Measurements from ENCODE around the gene FXYD6. TPM values are rescaled to one million over a fixed set of nuclear protein-coding genes. Genes with fewer than 3 reads are reported as not detected.
"Not testable (repeated sequence)": the region's sequence is repeated elsewhere in the genome, so short reads cannot be mapped to it uniquely, and the experiment has no call there.

FXYD6 gene, protein sequence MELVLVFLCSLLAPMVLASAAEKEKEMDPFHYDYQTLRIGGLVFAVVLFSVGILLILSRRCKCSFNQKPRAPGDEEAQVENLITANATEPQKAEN
- total RNA-seq = not detected

DNA sequence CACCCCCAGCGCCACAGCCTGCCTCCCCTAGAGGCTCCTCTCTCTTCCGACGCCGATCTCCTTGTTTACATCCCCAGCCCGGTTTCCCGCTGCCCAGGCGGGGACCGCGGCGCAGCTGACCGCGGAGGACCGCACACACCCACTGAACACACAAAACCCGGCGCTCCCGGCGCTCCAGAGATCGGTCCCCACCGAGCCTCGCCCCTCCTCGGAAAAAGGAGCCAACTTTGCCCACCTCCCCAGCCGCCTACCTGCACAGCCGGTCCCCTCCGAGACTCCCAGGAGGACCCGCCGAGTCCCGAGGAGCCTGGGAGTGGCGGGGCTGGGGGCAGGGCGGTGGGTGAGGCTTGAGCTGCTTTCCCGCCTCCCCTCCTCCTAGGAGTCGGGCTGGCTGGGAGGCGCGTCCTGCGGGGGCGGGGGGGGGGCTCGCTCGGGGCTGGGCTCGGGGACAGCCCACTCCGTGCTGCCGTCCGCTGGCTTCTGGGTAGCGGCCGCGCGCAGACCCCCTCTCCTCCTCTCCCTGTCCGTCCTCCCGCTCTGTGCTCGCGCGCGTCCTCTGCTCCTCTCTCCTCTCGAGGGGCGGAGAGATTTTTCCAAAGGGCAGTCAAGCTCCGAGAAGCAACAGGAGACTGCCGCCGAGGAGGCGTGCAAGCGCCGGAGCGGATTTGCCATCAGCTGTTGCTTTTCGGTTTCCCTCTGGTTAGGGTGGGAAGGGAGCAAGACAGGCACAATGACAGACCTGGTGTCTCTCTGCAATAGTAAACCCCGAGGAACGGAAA, at the start of gene FXYD6:
Gene FXYD6, minus strand, starts transcription at position 318 of the 779 bp plus-strand sequence. CDS start 33,882 bp downstream, outside the sequence.
- ATAC-seq = no peak

DNA sequence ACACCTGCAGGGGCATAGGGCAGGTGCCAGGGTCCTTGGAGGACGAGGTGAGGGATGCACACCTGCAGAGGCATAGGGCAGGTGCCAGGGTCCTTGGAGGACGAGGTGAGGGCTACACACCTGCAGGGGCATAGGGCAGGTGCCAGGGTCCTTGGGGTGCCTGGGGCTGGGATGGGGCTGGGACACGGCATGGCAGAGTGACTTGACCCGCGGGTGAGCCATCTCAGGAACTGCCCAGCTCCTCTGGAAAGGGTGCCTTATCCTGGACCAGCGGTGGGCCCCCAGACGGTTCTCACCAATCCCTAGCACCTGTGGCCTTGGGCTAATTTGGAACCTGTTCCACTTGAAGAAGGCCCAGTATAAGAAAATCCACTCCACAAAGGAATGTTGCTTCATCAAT, 49.7 kb upstream of the FXYD6 start:
- H3K4me1 Mint-ChIP-seq (ENCODE audit: low read depth in 2 of 2) = peaks cover 28 to 30% of the 10 kb centered on the region in 2 donors
- DNase-seq (ENCODE audit: low spot score); H3K36me3 Mint-ChIP-seq; H3K9me3 Mint-ChIP-seq; ATAC-seq; H3K27ac Mint-ChIP-seq; H3K4me3 Mint-ChIP-seq; H3K27me3 Mint-ChIP-seq: not testable (repeated sequence)

More for the DNA sequence above, at the start of gene FXYD6:
- Mint-ChIP-seq H3K36me3 (peaks cover 6% of the 10 kb centered on the region), H3K4me3 (peak within 1 kb of the TSS; percentile 58), H3K9me3 (no peaks in the 10 kb centered on the region), H3K4me1 (ENCODE audit: low read depth in 2 of 2) (peaks cover 16 to 19% of the 10 kb centered on the region in 2 donors), H3K27me3 (peaks cover 66 to 86% of the 10 kb centered on the region in 2 donors), H3K27ac (no peak within 1 kb of the TSS)
- peak; percentile 54 for DNase-seq (ENCODE audit: low spot score)

DNA sequence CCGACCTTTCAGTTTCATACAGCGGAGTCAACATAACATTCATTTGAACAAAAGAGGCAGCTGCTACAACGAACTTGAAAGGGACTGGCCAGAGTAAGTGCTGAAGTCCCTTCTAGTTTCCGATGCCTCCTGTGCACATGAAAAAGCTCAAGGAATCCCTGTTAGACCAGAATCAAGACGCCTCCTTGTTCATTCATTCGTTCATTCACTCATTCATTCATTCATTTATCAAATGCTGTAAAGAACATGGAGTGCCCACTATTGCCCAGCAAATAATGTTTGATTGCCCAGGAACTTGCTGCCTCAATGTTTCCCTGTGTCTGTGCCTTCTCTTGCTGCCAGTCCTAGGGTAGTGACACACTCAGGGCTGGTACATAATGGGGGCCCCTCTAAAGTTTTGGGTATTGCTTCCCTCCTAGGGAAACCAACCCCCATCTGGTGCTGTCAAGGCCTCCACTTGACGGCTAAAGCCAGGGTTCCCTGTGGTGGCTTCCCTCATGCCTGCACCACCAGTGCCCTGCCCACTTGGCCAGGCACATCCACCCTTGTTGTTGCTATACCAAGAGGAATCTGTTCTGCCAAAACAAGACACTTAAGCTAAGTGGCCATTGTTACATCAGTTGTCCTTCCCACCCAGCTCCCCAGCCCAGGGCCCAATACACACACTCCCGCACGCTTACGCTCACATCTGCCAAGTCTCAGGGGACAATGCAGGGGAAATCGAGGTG, 48.9 kb upstream of the FXYD6 start:
- no peak overlapping the region for H3K27ac Mint-ChIP-seq
- no peaks in the 10 kb centered on the region for H3K9me3 Mint-ChIP-seq
- H3K4me3 Mint-ChIP-seq = no peak overlapping the region
- H3K36me3 Mint-ChIP-seq = no peaks in the 10 kb centered on the region
- no peak for ATAC-seq
- peaks cover 19 to 22% of the 10 kb centered on the region in 2 donors for H3K4me1 Mint-ChIP-seq (ENCODE audit: low read depth in 2 of 2)
- DNase-seq (ENCODE audit: low spot score) = no peak
- no peaks in the 10 kb centered on the region for H3K27me3 Mint-ChIP-seq

DNA sequence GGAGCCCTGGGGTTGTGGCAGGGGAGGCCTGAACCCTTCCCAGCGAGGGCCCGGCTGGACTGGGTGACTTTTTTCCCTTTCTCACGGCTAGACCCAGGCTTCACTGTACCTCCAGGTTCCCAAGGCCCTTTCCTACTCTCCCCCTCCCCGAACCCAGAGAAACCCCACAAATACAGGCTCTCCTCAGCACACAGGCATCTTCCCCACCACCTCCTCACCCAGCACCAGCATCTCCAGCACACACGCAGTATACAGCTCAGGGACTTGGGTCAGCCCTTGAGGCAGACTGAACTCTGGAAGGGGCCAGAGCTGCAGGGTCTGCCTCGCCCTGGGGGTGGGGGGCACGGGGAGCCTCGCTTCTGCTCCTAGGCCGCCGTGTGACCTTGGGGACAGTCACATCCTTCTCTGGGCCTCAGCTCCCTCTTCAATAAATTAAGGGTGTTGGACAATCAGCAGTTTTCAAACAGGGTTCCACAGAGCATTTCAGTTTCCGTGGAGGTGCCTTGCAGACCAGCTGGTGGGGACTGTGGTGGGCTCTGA, 48.2 kb upstream of the FXYD6 start:
- H3K27me3 Mint-ChIP-seq = no peaks in the 10 kb centered on the region
- ATAC-seq (no peak), DNase-seq (ENCODE audit: low spot score) (no peak)
- H3K36me3 Mint-ChIP-seq = no peaks in the 10 kb centered on the region
- peaks cover 13 to 16% of the 10 kb centered on the region in 2 donors for H3K4me1 Mint-ChIP-seq (ENCODE audit: low read depth in 2 of 2)
- H3K9me3 Mint-ChIP-seq = no peaks in the 10 kb centered on the region
- no peak overlapping the region for H3K4me3 Mint-ChIP-seq
- no peak overlapping the region for H3K27ac Mint-ChIP-seq

DNA sequence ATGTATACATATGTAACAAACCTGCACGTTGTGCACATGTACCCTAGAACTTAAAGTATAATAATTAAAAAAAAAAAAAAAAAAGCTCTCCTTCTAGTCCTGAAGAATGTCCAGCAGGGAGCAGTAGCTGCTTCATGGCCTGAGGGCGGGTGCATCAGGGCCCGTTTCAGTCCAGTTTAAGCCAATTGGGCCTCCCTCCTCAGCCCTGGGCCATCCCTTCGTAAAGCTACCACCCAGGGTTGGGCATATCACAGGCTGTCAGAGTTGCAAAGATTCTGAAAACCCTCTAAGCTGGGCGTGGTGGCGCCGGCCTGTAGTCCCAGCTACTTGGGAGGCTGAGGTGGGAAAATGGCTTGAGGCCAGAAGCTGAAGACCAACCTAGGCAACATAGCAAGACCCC, 47.3 kb upstream of the FXYD6 start:
- Mint-ChIP-seq H3K27ac (no peak overlapping the region), H3K4me3 (no peak overlapping the region), H3K9me3 (no peaks in the 10 kb centered on the region), H3K4me1 (ENCODE audit: low read depth in 2 of 2) (peaks cover 8 to 16% of the 10 kb centered on the region in 2 donors), H3K36me3 (no peaks in the 10 kb centered on the region), H3K27me3 (no peaks in the 10 kb centered on the region)
- DNase-seq (ENCODE audit: low spot score) (no peak), ATAC-seq (no peak)

DNA sequence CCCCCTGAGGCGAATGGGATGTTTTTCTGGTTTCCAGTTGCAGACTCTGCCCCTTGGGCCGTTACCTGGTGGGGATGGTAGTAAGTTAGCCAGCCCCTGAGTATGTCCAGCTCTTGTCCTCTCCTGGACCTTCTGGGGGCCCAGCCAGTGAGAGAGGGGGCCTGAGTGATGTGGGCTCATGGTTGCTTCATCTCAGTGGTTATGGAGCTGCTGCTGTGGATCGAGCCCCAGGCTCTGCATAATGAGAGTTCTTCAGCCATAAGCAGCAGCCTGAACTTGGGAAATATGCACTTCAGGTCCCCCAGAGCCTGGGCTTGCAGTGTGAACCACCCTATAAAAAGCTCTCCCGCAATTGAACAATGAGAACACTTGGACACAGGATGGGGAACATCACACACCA, 46.8 kb upstream of the FXYD6 start:
- no peak for ATAC-seq
- H3K36me3 Mint-ChIP-seq = no peaks in the 10 kb centered on the region
- H3K4me1 Mint-ChIP-seq (ENCODE audit: low read depth in 2 of 2) = peaks cover 3 to 11% of the 10 kb centered on the region in 2 donors
- H3K27ac Mint-ChIP-seq = no peak overlapping the region
- no peaks in the 10 kb centered on the region for H3K27me3 Mint-ChIP-seq
- DNase-seq (ENCODE audit: low spot score) = no peak
- H3K9me3 Mint-ChIP-seq = no peaks in the 10 kb centered on the region
- H3K4me3 Mint-ChIP-seq = no peak overlapping the region

DNA sequence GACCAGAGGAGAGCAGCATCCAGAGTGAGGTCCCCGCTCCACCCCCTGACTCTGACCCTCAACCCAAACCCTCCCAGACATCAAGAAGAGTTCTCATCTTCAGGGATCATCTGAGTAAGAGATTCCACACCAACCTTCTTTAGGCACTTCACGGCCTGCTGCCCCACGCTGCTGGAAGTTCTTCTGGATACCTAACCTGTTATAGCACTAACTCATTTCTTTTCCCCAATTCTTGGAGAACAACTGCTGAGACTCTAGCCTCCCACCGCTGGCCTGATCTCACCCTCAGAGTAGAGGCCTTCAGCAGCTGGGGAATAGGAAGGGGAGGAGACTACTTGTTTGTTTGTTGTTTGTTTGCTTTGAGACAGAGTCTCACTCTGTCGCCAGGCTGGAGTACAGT, 45.4 kb upstream of the FXYD6 start:
- no peak for ATAC-seq
- Mint-ChIP-seq H3K27me3 (no peaks in the 10 kb centered on the region), H3K36me3 (no peaks in the 10 kb centered on the region), H3K4me3 (no peak overlapping the region), H3K9me3 (no peaks in the 10 kb centered on the region), H3K27ac (no peak overlapping the region), H3K4me1 (ENCODE audit: low read depth in 2 of 2) (peaks cover 0 to 7% of the 10 kb centered on the region in 2 donors)
- no peak for DNase-seq (ENCODE audit: low spot score)

DNA sequence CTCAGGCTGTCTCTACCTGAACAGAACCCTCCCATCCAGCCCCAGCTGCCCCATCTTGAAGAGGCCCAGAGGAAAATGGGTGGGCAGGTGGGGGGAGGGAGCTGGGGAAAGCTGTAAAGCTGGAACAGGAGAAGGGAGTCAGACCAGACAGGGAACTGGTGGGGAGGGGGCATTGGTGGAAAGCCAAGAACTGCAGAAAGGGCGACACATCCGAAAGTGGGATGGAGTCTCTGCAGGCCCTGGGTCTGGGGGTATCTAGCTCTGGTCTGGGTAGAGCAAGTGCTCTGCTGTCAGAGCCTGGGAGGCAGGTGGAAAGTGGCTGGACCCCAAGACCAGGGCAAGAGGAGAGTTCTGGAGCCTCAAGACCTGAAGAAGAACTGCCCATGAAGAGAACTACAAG, 45.0 kb upstream of the FXYD6 start:
- ATAC-seq (no peak), DNase-seq (ENCODE audit: low spot score) (no peak)
- Mint-ChIP-seq H3K4me1 (ENCODE audit: low read depth in 2 of 2) (peaks cover 0 to 7% of the 10 kb centered on the region in 2 donors), H3K27ac (no peak overlapping the region), H3K9me3 (no peaks in the 10 kb centered on the region), H3K27me3 (no peaks in the 10 kb centered on the region), H3K4me3 (no peak overlapping the region), H3K36me3 (no peaks in the 10 kb centered on the region)

DNA sequence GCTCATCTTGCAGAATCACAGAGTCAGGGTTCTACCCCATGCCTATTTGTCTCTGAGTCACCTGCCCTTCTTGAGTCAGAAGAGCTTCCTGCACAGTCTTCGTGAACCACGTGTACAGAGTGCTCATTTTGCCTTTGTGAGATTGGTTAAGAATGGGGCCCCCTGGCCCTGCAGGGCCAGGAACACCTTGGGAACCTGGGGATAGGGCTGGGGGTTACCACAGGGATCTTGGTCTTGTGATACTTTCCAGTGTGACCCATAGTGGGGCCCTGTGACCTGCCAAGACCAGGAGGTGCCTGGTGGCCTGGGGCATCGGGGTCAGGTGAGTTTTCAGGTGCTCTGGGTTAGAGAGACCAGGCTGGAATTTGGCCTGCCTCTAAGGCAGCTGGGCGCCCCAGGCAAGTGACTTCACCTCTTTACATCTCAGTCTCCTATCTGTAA, 43.3 kb upstream of the FXYD6 start:
- H3K27ac Mint-ChIP-seq = no peak overlapping the region
- no peaks in the 10 kb centered on the region for H3K36me3 Mint-ChIP-seq
- no peaks in the 10 kb centered on the region for H3K9me3 Mint-ChIP-seq
- DNase-seq (ENCODE audit: low spot score) (no peak), ATAC-seq (peak; percentile 56 to 78)
- peaks cover 0 to 5% of the 10 kb centered on the region in 2 donors for H3K4me1 Mint-ChIP-seq (ENCODE audit: low read depth in 2 of 2)
- H3K27me3 Mint-ChIP-seq = peaks cover 0 to 3% of the 10 kb centered on the region in 2 donors
- H3K4me3 Mint-ChIP-seq = no peak overlapping the region

DNA sequence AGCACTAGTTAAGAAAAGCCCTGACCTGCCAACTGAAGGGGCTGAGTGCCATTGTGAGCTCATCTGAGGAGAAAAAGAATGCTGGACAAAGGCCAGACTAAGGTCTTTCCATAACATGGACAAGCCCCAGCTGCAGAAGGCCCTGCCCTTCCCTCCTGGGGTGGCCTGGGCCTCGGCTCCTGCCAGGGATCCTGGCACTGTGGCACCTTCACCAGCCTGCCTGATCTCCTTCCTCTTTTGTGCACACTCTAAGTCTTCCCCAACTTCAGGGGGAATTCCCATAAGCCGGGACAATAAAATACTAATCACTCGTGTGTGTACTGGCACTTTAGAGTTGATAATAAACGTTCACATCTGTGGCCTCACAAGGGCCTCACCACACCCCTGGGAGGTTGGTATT, 42.9 kb upstream of the FXYD6 start:
- DNase-seq (ENCODE audit: low spot score) (no peak), ATAC-seq (peak in 1 of 2 donors; percentile 4)
- Mint-ChIP-seq H3K36me3 (no peaks in the 10 kb centered on the region), H3K4me1 (ENCODE audit: low read depth in 2 of 2) (peaks cover 0 to 5% of the 10 kb centered on the region in 2 donors), H3K27ac (no peak overlapping the region), H3K4me3 (no peak overlapping the region), H3K27me3 (peaks cover 0 to 3% of the 10 kb centered on the region in 2 donors), H3K9me3 (no peaks in the 10 kb centered on the region)

DNA sequence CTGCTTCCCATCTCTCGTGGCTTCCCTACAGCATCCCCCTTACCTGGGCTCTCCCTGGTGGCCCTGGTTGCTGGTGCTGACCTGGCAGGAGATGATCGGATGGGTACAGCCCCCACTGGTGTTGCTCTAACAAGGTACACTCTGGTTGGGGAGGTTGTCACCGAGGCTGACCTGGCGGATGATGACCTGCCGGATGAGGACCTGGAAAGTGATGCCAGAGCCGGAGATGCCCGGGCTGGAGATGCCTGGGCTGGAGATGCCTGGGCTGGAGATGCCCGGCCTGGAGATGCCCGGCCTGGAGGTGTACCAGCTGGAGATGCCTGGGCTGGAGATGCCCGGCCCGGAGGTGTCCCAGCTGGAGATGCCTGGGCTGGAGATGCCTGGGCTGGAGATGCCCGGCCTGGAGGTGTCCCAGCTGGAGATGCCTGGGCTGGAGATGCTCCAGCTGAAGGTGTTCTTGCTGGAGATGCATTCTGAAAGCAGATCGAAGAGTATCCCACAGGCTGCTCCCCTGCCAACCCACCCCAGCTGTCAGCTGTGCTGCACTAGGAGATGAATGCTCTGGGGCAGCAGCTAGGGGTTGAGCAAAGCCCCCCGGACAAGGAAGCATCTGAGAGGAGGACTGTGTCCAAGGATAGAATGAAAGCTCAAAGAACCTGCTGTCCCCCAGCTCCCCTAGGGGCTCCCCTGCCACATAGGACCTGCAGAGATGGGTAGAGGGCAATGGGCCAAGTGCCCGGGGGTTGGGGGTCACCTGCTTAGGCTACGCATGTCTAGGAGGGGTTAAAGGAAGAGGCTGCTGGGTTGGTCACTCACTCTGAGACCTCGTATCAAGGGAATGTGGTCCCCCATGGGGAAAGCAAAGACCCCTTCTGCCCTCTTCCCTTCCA, 42.2 kb upstream of the FXYD6 start:
- H3K4me1 Mint-ChIP-seq (ENCODE audit: low read depth in 2 of 2) = peaks cover 0 to 5% of the 10 kb centered on the region in 2 donors
- H3K27ac Mint-ChIP-seq = no peak overlapping the region
- no peak for DNase-seq (ENCODE audit: low spot score)
- ATAC-seq = no peak
- H3K36me3 Mint-ChIP-seq = no peaks in the 10 kb centered on the region
- H3K4me3 Mint-ChIP-seq = no peak overlapping the region
- H3K9me3 Mint-ChIP-seq = no peaks in the 10 kb centered on the region
- H3K27me3 Mint-ChIP-seq = peaks cover 0 to 3% of the 10 kb centered on the region in 2 donors

DNA sequence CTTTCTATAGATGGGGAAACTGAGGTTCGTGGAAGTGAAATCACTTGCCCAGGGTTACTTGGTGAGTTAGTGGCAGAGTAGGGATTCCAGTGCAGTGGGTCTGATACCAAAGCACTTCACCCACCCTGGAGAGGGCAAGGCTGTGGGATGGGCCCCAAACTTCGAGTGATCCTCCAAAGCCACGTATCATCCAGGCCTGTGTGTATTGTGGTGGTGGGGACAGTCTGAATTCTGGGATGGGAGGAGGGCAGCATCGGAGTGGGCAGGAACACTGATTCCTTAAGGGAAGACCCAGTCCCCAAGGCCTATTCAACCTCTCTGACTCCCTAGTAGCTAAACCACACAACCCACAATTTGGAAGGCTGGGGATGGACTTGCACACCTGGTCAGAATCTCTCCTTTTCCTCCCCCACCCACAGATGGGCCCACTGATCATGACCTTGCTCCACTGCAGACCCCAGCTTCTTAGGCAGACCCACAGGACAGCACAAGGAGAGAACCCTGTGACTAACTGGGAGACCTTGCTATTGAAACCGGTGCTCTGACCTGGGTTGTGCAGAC, 41.2 kb upstream of the FXYD6 start:
- no peak overlapping the region for H3K27ac Mint-ChIP-seq
- no peaks in the 10 kb centered on the region for H3K9me3 Mint-ChIP-seq
- ATAC-seq = no peak
- H3K36me3 Mint-ChIP-seq = no peaks in the 10 kb centered on the region
- peaks cover 0 to 3% of the 10 kb centered on the region in 2 donors for H3K27me3 Mint-ChIP-seq
- no peak overlapping the region for H3K4me3 Mint-ChIP-seq
- peaks cover 5% of the 10 kb centered on the region in 2 donors for H3K4me1 Mint-ChIP-seq (ENCODE audit: low read depth in 2 of 2)
- DNase-seq (ENCODE audit: low spot score) = no peak

DNA sequence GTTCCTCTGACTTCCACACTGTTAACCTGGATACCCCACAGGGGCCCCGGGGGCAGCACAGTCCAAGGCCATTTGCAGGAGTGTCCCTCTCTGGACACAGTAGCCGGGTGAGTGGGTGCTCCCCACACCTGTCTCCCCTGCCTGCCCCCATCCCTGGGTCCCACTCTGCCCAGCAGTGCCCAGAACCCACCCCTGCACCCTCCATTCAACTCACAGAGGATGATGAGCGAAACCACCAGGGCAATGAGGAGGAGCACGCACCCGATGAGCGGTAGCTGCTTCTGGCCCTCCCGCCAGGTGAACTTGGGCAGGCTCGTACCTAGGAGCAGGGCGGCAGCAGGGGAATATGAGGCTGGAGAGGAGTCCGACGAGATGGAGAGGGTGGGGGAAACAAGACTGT, 40.5 kb upstream of the FXYD6 start:
- peaks cover 5 to 9% of the 10 kb centered on the region in 2 donors for H3K4me1 Mint-ChIP-seq (ENCODE audit: low read depth in 2 of 2)
- H3K4me3 Mint-ChIP-seq = no peak overlapping the region
- H3K27ac Mint-ChIP-seq = no peak overlapping the region
- no peak for ATAC-seq
- peaks cover 0 to 3% of the 10 kb centered on the region in 2 donors for H3K27me3 Mint-ChIP-seq
- DNase-seq (ENCODE audit: low spot score) = no peak
- H3K9me3 Mint-ChIP-seq = no peaks in the 10 kb centered on the region
- no peaks in the 10 kb centered on the region for H3K36me3 Mint-ChIP-seq

Measured in natural killer cell treated with Interleukin-12 subunit alpha and Interleukin-12 subunit beta and Interleukin-15 and Interleukin-18, amount 100 ng/mL, for 72 hours (primary cell).